Measurements from ENCODE around the gene OR10A3.

The OR10A3 gene

GRCh38 chr11:7983832-7984590 lies 42.5 kb upstream of the OR10A3 start:
- no peak overlapping the region for H3K4me3 ChIP-seq (ENCODE audit: low read depth, low read length, poor library complexity, severe bottlenecking)
- no peaks in the 10 kb centered on the region for H3F3A ChIP-seq (ENCODE audit: insufficient read depth, low read length)
- no peaks in the 10 kb centered on the region for H3K27me3 ChIP-seq (ENCODE audit: insufficient read depth, low read length)
- H3K9ac ChIP-seq (ENCODE audit: low read length): no peak overlapping the region
- no peak overlapping the region for H2AFZ ChIP-seq (ENCODE audit: low read length)
- H3K4me2 ChIP-seq (ENCODE audit: low read length): no peak overlapping the region
- H3K9me3 ChIP-seq (ENCODE audit: low read length): no peaks in the 10 kb centered on the region
- peaks cover 7% of the 10 kb centered on the region; the same call in 1 of the 2 replicates for H3K36me3 ChIP-seq (ENCODE audit: insufficient read depth, low read length)
- H3K27ac ChIP-seq (ENCODE audit: low read depth, low read length, poor library complexity, severe bottlenecking): no peak overlapping the region
- no peaks in the 10 kb centered on the region for H4K20me1 ChIP-seq (ENCODE audit: insufficient read depth, low read length)
- TF ChIP-seq CTCF (IDR thresholded peaks at IDR 0.05; ENCODE audit: low read length): no peak
- no peak for TF ChIP-seq EZH2 (IDR thresholded peaks at IDR 0.05; ENCODE audit: borderline replicate concordance, low read length)
- H3K79me2 ChIP-seq (ENCODE audit: insufficient read depth, low read length): peaks cover 18% of the 10 kb centered on the region
- no peaks in the 10 kb centered on the region for H3K9me2 ChIP-seq (ENCODE audit: low read depth, low read length)
- peaks cover 24% of the 10 kb centered on the region for H3K4me1 ChIP-seq (ENCODE audit: insufficient read depth, low read length, severe bottlenecking)

- no peak overlapping the region for H2AFZ ChIP-seq (ENCODE audit: low read length)
- no peak overlapping the region for H3K27ac ChIP-seq (ENCODE audit: low read depth, low read length, poor library complexity, severe bottlenecking)
- H3K4me3 ChIP-seq (ENCODE audit: low read depth, low read length, poor library complexity, severe bottlenecking): no peak overlapping the region
- no peaks in the 10 kb centered on the region for H3F3A ChIP-seq (ENCODE audit: insufficient read depth, low read length)
- H3K9me2 ChIP-seq (ENCODE audit: low read depth, low read length): no peaks in the 10 kb centered on the region
- no peaks in the 10 kb centered on the region for H3K9me3 ChIP-seq (ENCODE audit: low read length)
- no peak overlapping the region for H3K4me2 ChIP-seq (ENCODE audit: low read length)
- peaks cover 5% of the 10 kb centered on the region for H3K79me2 ChIP-seq (ENCODE audit: insufficient read depth, low read length)
- no peaks in the 10 kb centered on the region for H3K27me3 ChIP-seq (ENCODE audit: insufficient read depth, low read length)
- H4K20me1 ChIP-seq (ENCODE audit: insufficient read depth, low read length): no peaks in the 10 kb centered on the region
- TF ChIP-seq EZH2 (IDR thresholded peaks at IDR 0.05; ENCODE audit: borderline replicate concordance, low read length) (no peak), CTCF (IDR thresholded peaks at IDR 0.05; ENCODE audit: low read length) (no peak)
- no peaks in the 10 kb centered on the region for H3K36me3 ChIP-seq (ENCODE audit: insufficient read depth, low read length)
- peaks cover 10% of the 10 kb centered on the region for H3K4me1 ChIP-seq (ENCODE audit: insufficient read depth, low read length, severe bottlenecking)
- H3K9ac ChIP-seq (ENCODE audit: low read length): no peak overlapping the region
Measured at GRCh38 chr11:7982582-7983119, 41.1 kb upstream of the OR10A3 start.

GRCh38 chr11:7981619-7982157 lies 40.2 kb upstream of the OR10A3 start:
- H3K4me2 ChIP-seq (ENCODE audit: low read length): no peak overlapping the region
- no peaks in the 10 kb centered on the region for H3F3A ChIP-seq (ENCODE audit: insufficient read depth, low read length)
- H3K27me3 ChIP-seq (ENCODE audit: insufficient read depth, low read length): no peaks in the 10 kb centered on the region
- H3K9me3 ChIP-seq (ENCODE audit: low read length): no peaks in the 10 kb centered on the region
- TF ChIP-seq EZH2 (IDR thresholded peaks at IDR 0.05; ENCODE audit: borderline replicate concordance, low read length): no peak
- no peak for TF ChIP-seq CTCF (IDR thresholded peaks at IDR 0.05; ENCODE audit: low read length)
- H3K4me3 ChIP-seq (ENCODE audit: low read depth, low read length, poor library complexity, severe bottlenecking): no peak overlapping the region
- no peak overlapping the region for H3K27ac ChIP-seq (ENCODE audit: low read depth, low read length, poor library complexity, severe bottlenecking)
- H2AFZ ChIP-seq (ENCODE audit: low read length): no peak overlapping the region
- no peaks in the 10 kb centered on the region for H3K36me3 ChIP-seq (ENCODE audit: insufficient read depth, low read length)
- no peaks in the 10 kb centered on the region for H4K20me1 ChIP-seq (ENCODE audit: insufficient read depth, low read length)
- H3K79me2 ChIP-seq (ENCODE audit: insufficient read depth, low read length): no peaks in the 10 kb centered on the region
- no peaks in the 10 kb centered on the region for H3K9me2 ChIP-seq (ENCODE audit: low read depth, low read length)
- H3K9ac ChIP-seq (ENCODE audit: low read length): no peak overlapping the region
- peaks cover 9% of the 10 kb centered on the region for H3K4me1 ChIP-seq (ENCODE audit: insufficient read depth, low read length, severe bottlenecking)

Data from OCI-LY1 (cell line).